GM18907 (cell line): ENCODE measurements around the gene GABRG3.

Experiments used
- ATAC-seq: cut with Tn5 transposase; IDR thresholded peaks from one replicate; pipeline ENCODE4 v1.9.1; 2021; ENCODE audit warnings: mild to moderate bottlenecking, moderate library complexity; ENCODE audit not compliant: unreplicated experiment

GABRG3 gene

DNA sequence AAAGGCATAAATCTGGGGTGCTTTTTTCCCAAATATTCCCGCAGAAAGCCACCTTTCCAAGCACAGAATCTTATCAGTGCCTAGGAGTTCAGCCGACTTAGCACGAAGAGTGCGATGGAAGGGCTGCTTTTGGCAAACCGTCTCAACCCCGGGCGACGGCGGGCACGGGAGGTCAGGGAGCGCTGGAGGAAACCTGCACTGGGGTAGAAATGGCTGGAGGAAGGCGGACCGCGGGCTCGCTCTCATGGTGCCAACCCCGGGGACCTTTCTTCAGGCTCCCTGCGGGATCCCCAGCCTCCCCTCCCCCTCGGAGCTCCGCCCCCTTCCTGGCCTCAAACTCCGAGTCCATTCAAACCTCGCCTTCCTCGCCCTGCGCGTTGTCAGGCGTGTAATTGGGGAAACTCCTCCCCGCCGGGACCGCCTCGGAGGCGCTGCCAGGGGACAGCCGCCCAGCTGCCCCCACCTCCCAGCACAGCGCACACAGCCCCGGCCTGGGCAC, at the start of gene GABRG3:
Gene GABRG3 (plus strand): TSS at position 470 of the 499 bp plus-strand sequence.
- ATAC-seq: no peak

DNA sequence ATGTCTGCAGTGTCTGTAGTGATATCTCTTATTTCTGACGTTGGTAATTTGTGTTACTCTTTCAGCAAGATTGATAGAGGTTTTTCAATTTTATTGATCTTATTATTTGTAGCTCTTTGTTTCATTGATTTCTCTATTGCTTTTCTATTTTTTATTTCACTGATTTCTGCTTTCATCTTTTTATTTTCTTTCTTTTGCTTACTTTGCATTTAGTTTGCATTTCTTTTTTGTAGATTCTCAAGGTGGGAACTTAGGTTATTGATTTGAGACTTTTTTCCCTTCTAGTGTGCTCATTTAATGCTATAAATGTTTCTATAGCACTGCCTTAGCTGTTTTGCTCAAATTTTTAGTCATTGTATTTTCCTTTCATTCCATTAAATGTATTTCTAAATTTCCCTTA, 49.5 kb upstream of the GABRG3 start:
- ATAC-seq: no peak

DNA sequence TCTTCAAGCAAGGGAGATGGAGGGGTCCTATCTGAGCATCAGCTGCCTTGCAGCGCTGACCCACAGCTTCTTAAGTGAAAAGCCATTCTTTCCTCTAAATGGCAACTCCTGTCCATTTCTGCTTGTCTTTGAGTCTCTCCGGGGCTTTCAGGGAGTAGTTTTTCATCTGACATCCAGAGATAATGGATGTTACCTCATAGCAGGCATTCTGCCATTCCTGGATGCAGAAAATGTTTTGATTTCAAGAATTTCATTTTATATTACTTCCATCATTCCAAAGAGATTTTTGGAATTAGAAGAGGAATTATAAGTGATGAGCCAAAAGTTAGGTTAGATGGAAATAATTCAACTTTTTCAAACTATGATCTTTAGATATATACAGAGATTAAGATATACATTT, 44.9 kb upstream of the GABRG3 start:
- ATAC-seq: no peak

GRCh38 chr15:26928051-26928450, 42.9 kb upstream of the GABRG3 start:
- no peak for ATAC-seq

- no peak for ATAC-seq
Observed at GRCh38 chr15:26929588-26929987, 41.4 kb upstream of the GABRG3 start.

GRCh38 chr15:26934848-26935247, 36.1 kb upstream of the GABRG3 start:
- no peak for ATAC-seq

- no peak for ATAC-seq
Observed at GRCh38 chr15:26935322-26935721, 35.7 kb upstream of the GABRG3 start.

- ATAC-seq: no peak
Observed at GRCh38 chr15:26936502-26936901, 34.5 kb upstream of the GABRG3 start.

DNA sequence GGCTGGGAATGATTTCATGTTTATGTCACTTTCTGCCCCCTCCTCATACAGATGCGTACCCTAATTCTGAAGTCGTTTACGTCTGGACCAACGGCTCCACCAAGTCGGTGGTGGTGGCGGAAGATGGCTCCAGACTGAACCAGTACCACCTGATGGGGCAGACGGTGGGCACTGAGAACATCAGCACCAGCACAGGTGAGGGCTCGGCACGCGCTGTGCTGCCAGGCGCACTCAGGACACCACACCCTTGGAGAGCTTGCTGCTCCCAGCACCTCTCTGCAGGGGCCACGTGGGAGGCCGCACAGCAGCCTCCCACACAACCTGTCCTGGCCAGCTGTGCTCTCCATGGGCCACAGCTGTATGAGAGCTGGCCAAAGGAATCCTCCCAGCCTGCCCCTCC, 33.8 kb upstream of the GABRG3 start:
- ATAC-seq: no peak

DNA sequence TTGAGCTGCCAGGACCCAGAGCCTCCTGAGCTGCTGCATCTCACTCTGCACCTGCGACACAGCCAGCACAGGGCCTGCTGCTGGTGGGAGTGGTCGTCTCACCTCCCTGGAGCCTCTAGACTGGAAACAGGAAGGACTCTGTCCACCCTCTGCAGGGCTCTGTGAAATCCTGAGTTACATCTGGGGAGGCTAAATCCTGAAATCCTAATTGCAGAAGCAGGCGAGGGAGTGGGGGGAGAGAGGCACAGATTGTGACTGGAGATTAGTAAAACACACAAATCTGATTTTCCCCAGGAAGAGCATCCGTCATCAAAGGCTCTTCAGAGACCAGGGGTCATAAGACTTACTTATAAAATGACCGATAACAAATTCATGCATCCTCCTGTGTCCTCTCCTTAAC, 31.6 kb upstream of the GABRG3 start:
- no peak for ATAC-seq

DNA sequence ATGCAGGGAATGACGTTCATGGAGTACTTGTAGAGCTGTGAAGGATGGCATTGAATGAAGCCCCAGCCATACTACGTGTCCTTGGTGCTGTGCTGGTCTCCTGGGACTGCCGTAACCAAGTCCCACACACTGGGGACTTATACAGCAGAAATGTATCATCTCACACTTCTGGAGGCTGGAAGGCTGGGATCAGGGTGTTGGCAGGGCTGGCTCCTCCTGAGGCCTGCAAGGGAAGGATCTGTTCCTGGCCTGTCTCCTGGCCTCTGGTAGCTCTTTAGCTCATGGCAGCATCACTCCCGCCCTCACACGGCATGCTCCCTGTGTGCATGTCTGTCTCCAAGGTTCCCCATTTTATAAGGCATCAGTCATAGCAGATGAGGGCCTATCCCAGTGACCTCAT, 29.5 kb upstream of the GABRG3 start:
- no peak for ATAC-seq

DNA sequence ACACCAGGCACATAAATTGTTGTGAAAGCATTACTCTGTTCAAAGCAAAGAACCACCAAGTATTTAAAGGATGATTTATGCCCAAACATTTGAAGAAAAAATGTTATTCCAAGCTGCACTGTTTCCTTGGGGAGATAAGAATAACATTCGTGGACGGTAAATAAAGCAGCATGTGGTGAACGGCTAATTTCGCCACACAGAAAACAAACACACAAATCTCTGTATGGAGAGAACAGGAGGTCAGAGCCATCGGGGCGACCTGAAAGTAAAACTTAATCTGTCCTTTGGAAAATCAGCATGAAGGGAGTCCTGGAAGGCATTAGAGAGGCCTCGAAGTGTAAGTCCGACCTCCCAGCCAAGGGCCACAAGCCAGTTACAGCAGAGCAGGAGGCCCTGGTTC, 27.1 kb upstream of the GABRG3 start:
- no peak for ATAC-seq

GRCh38 chr15:26945046-26945445, 25.9 kb upstream of the GABRG3 start:
- ATAC-seq: no peak

DNA sequence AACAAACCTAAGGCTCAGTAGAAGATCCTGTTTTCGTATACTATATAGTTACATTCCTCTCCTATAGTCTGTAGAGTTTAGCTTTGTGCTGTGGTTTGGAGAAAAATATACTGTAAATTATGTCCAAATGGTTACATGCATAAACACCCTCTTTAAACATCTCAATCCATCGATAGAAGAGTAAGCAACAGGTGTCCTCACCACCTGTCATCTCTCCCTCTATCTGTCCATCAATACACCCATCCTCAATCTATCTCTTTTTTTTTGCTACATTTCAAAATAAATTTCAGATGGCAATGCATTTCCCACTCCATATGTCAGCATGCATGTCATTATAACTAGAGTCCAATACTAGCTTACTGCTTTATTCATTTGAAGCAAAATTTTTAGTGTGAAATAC, 21.0 kb upstream of the GABRG3 start:
- no peak for ATAC-seq

DNA sequence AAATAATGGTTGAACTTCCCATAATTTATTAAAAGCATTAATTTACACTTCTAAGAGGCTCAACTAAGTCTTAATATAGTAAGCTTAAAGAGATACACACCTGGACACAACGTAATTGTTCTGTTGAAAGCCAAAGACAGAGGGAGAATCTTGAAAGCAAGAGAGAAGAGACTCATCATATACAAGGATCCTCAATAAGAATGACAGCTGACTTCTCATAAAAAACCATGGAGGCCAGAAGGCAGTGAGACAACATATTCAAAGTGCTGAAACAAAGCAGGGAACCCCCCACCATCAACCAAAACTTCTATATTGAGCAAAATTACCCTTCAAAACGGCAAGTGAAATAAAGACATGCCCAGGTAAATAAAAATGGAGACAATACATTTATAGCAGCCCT, 16.6 kb upstream of the GABRG3 start:
- no peak for ATAC-seq

- ATAC-seq: no peak
Observed at GRCh38 chr15:26967719-26968269, 3.2 kb upstream of the GABRG3 start.

- no peak for ATAC-seq
Observed at GRCh38 chr15:26968806-26969205, 2.2 kb upstream of the GABRG3 start.

- ATAC-seq: no peak
Observed at GRCh38 chr15:26971271-26972018, 464 bp downstream of the GABRG3 start.

- no peak for ATAC-seq
Observed at GRCh38 chr15:26972636-26973035, 1.7 kb downstream of the GABRG3 start.

DNA sequence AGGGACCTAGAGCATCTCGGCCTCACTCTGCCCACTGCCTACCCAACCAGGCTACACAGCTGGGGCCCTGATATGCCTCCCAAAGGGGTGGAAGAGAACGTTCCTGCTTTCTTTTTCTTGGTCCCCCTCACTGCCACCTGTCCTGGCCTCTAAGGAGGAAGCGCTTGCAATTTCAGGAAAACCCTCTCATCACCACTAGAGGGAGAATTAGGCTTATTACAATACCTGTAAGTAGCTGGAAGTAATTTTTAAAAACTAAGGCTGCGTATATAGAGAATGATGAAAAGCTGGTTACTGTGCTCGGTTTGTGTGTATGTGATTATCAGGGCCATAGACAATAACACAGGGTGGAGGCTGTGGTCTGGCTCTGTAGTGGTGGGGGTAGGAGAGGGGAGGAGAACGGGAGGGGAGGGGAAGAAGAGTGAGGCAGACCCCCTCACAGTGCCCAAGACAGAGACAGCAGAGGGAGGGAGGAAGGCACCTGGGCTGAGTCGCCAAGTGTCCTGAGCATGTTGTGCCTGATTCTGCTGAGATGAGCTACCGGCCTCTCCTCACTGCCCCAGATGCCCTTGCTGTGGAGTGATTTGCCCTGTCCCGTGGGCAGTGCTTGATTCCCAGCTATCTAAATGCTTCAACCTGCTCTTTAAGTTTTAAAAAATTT, 3.3 kb downstream of the GABRG3 start:
- ATAC-seq: no peak

DNA sequence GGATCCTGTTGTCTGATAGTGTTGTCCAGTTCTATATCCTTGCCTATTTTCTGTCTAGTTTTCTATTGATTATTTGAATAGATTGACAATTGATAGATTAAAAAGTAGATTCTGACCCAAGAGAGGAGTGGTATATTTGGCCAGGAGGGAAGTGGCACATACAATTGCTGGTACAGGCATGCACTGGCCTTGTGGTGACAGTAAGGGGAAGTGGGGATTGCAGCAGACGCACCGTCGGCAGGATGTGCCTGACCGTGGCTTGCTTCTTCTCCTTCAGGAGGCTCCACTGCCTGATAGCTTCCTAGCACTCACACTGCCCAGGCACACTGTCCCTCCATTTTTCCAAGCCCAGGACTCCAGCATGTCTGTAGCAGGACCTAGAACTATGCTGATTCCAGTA, 10.5 kb downstream of the GABRG3 start:
- no peak for ATAC-seq

DNA sequence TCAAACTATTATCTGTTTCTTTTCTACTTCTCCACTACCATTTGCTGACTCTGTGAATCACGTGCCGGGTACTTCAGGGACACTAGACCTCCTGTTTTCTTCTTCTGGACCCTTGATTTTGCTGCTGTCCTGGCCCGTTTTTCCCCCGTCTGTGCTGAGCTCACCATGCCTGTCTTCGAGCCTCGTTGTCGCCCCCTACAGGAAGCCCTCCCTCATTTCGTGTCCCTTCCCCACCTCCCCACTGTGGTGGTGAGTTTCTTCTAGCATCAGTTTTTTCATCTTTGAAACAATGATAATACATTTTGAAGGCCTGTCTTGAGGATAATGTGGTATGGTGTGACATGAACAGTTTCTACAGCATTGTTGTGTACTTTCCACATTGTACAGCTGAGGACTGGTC, 12.8 kb downstream of the GABRG3 start:
- no peak for ATAC-seq
